Measurements from ENCODE around the gene KSR2. TPM values are rescaled to one million over a fixed set of nuclear protein-coding genes. Genes with fewer than 3 reads are reported as not detected.
"Not testable (repeated sequence)": the region's sequence is repeated elsewhere in the genome, so short reads cannot be mapped to it uniquely, and the experiment has no call there.

The KSR2 gene
- total RNA-seq, 1 donor from 2014 or later = 0.02 TPM

GRCh38 chr12:117861691-117862090 lies 107.1 kb downstream of the KSR2 start:
- intact Hi-C loops (cut with micrococcal nuclease) = no loop called here

- intact Hi-C loops (cut with micrococcal nuclease) = not testable (repeated sequence)
Observed at GRCh38 chr12:117860787-117861290, 108.0 kb downstream of the KSR2 start.

- intact Hi-C loops (cut with micrococcal nuclease) = no loop called here
Observed at GRCh38 chr12:117860111-117860510, 108.7 kb downstream of the KSR2 start.

- intact Hi-C loops (cut with micrococcal nuclease) = no loop called here
Observed at GRCh38 chr12:117857632-117858612, 110.9 kb downstream of the KSR2 start.

GRCh38 chr12:117857139-117857538 lies 111.7 kb downstream of the KSR2 start:
- intact Hi-C loops (cut with micrococcal nuclease) = not testable (repeated sequence)

GRCh38 chr12:117855165-117855564 lies 113.6 kb downstream of the KSR2 start:
- intact Hi-C loops (cut with micrococcal nuclease) = no loop called here

- intact Hi-C loops (cut with micrococcal nuclease) = no loop called here
Observed at GRCh38 chr12:117854339-117855012, 114.3 kb downstream of the KSR2 start.

GRCh38 chr12:117853600-117853999 lies 115.2 kb downstream of the KSR2 start:
- intact Hi-C loops (cut with micrococcal nuclease) = no loop called here

GRCh38 chr12:117850048-117850447 lies 118.7 kb downstream of the KSR2 start:
- intact Hi-C loops (cut with micrococcal nuclease) = no loop called here

- intact Hi-C loops (cut with micrococcal nuclease) = no loop called here
Observed at GRCh38 chr12:117847371-117847770, 121.4 kb downstream of the KSR2 start.

- intact Hi-C loops (cut with micrococcal nuclease) = no loop called here
Observed at GRCh38 chr12:117845271-117845904, 123.4 kb downstream of the KSR2 start.

GRCh38 chr12:117844114-117844830 lies 124.5 kb downstream of the KSR2 start:
- intact Hi-C loops (cut with micrococcal nuclease) = no loop called here

- intact Hi-C loops (cut with micrococcal nuclease) = no loop called here
Observed at GRCh38 chr12:117842630-117843029, 126.2 kb downstream of the KSR2 start.

- intact Hi-C loops (cut with micrococcal nuclease) = no loop called here
Observed at GRCh38 chr12:117842220-117842619, 126.6 kb downstream of the KSR2 start.

- intact Hi-C loops (cut with micrococcal nuclease) = loop anchor here (1.0 to 5.0 kb wide), 3 partner anchors 250 to 625 kb away; no protein-coding TSS in a partner anchor
Observed at GRCh38 chr12:117837737-117838050, 131.1 kb downstream of the KSR2 start.

GRCh38 chr12:117836999-117837736 lies 131.6 kb downstream of the KSR2 start:
- intact Hi-C loops (cut with micrococcal nuclease) = loop anchor here (1.0 to 5.0 kb wide), 3 partner anchors 250 to 624 kb away; no protein-coding TSS in a partner anchor

GRCh38 chr12:117836476-117836875 lies 132.3 kb downstream of the KSR2 start:
- intact Hi-C loops (cut with micrococcal nuclease) = loop anchor here (2.0 to 5.0 kb wide), 2 partner anchors 249 to 624 kb away; no protein-coding TSS in a partner anchor

GRCh38 chr12:117835156-117835555 lies 133.6 kb downstream of the KSR2 start:
- intact Hi-C loops (cut with micrococcal nuclease) = loop anchor here (5.0 kb wide), 1 partner anchor 248 kb away; no protein-coding TSS in a partner anchor

GRCh38 chr12:117832459-117833457 lies 136.0 kb downstream of the KSR2 start:
- intact Hi-C loops (cut with micrococcal nuclease) = no loop called here

Data from T-helper 2 cell treated with Interferon-gamma antibody and Interleukin-4, amounts not matched to agents 100 ng/mL and 5 ng/mL, for 36 hours (primary cell).